NK-92 treated with Interleukin-12 subunit alpha and Interleukin-12 subunit beta, amount 100 ng/mL, for 24 hours (cell line): ENCODE measurements around the gene SPC24.

Experiments used
- DNase-seq: peaks from one replicate; lab custom pipeline; 2025; lab: John Stamatoyannopoulos, UW

SPC24 gene, protein sequence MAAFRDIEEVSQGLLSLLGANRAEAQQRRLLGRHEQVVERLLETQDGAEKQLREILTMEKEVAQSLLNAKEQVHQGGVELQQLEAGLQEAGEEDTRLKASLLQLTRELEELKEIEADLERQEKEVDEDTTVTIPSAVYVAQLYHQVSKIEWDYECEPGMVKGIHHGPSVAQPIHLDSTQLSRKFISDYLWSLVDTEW

DNA sequence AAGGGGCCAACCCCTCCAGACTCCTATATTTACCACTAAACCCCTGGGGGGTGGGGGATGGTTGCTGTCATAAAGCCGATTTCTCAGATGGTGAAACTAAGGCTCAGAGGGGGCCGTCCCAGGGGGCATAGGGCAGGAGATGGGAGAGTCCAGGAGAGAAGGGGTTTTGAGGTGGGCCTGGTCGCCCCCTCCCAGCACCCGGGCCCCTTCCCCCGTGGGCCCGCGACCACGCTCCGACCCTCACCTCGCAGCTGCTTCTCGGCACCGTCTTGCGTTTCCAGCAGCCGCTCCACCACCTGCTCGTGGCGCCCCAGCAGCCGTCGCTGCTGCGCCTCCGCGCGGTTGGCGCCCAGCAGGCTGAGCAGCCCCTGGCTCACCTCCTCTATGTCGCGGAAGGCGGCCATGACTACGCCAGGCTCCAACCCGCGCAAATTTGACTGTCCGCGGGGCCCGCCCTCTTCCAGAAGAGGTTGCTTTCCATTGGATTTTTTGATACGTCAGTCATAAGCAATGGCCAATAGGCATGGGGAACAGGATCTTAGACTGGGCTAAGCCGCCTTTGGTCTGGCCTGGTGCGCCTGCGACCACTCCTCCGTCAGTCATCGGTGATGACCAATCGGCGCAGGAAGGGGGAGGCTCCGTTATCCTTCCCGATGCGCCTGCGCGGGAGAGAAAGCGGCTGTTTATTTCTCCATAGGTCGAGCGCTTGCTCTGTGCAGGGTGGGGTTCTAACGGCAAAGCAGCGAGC lies at the start of gene SPC24:
Gene SPC24 (minus strand): TSS at position 410 of the 748 bp plus-strand sequence. CDS start 6 bp downstream, at position 404.
- peak; percentile 96 for DNase-seq

- no peak for DNase-seq
Measured at GRCh38 chr19:11204943-11205349, 49.4 kb upstream of the SPC24 start.

- no peak for DNase-seq
Measured at GRCh38 chr19:11204076-11204602, 48.6 kb upstream of the SPC24 start.

DNA sequence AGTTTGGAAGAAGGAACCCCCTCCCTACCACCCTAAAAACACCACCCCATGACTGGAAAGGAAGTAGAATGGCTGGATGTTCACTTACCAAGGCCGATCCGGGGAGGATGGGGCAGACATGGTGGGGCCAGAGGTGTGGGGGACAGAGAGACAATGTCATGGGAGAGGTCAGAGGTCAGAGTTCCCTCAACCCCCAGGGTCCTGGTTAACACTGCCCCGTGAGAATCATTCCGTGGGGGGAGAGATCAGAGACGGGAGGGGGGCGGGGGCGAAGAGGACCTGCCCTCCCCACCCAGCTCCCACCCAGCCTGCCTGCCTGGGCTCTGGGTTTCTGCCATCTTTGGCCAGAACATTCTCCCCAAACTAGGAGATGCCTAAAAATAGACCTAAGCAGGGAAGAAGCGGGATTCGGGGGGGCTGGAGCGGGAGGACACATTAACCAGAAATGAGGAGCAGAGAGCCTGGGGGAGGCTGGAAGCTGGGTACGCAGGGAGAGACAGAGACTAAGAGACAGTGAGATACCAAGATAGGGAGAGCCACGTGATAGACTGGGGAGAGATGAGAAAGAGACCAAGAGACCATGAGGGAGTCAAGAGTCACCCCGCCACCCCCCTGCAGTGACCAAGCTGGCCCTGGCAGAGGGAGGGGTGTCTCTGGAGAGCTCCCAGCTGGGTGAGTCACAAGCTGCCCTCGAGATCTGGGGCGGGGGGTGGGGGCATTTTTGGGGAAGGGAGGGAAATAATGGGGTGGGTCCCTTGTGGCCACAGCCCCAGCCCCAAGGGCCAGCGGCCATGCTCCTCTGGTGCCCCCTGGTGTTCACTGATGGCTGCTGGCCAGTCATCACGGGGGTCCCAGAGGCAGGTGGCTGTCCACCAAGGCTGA lies 47.9 kb upstream of the SPC24 start:
- DNase-seq = peak; percentile 7

DNA sequence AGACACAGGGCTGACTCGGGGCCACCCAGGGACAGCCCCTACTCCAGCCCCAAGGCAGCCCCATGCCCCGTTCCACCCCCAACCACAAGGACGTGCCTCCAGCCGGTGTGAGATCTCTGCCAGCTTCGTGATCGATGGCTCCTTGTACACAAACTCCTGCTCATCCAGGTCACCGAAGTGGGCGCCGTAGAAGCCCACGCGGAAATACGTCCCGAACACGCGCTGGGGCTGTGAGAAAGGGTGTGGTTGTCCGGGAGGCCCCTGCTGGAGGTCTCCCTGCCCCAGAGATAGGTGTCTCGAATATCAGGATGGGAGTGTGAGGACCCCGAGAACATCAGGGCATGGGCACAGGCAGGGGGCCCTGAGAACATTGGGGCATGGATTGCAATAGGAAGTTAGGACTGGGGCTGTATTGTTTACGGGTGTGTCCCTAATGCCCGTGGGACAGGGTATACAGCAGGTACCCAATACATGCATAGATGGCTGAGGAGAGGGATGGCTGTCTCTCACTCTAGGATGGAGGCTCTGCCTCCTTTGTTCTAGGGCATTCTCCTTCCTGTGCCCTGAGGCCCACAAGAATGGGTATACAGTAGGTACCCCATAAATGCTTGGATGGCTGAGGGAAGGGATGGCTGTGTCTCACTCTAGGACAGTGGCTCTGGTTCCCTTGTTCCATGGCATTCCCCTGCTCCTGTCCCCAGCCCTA lies 47.1 kb upstream of the SPC24 start:
- DNase-seq = no peak

- no peak for DNase-seq
Measured at GRCh38 chr19:11201791-11202190, 46.2 kb upstream of the SPC24 start.

GRCh38 chr19:11200931-11201330 lies 45.3 kb upstream of the SPC24 start:
- no peak for DNase-seq

DNA sequence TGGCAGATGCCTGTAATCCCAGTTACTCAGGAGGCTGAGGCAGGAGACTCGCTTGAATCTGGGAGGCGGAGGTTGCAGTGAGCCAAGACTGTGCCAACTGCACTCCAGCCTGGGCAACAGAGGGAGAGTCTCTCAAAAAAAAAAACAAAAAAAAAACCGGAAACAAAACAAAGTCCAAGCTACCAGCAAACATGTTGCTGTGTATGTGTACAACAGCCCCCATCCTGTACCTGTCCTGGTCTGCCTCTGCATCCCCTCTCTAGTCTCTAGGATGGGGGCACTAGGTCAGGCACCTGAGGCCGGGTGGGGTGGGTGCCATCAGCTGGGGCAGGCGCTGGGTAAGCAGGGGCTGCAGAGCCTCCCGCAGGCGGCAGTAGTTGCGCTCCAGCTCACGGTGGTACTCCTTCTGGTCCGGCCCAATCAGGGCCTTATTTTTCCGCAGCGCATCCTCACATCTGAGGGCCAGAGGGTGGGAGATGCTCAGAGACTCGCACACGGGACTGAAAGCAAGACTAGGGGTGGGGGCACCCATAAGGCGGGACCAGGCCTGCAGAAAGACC lies 44.5 kb upstream of the SPC24 start:
- DNase-seq = no peak

DNA sequence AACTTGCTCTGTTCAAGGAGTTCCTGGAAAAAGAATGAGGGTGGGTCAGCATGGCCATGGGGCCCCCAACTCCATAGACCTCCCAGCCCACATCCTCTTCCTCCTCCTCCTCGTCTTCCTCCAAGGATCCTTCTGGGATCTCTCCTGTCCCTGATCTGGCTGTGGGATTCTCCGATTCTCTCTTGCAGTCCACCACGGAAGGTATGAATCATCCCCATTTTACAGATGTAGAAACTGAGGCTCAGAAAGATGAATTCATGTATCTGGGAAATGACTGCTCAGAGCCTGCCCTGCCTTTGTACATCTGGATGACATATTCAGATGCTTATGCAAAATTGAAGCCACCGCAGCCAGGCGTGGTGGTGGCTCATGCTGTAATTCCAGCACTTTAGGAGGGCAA lies 43.9 kb upstream of the SPC24 start:
- no peak for DNase-seq

- DNase-seq = no peak
Measured at GRCh38 chr19:11198769-11199424, 43.3 kb upstream of the SPC24 start.

GRCh38 chr19:11198175-11198534 lies 42.6 kb upstream of the SPC24 start:
- DNase-seq = no peak

GRCh38 chr19:11197291-11198174 lies 42.0 kb upstream of the SPC24 start, which contains the start of gene KANK2:
Gene KANK2 (minus strand): TSS chr19:11197545. CDS start chr19:11194511, 3,034 bp downstream.
- no peak for DNase-seq

GRCh38 chr19:11196406-11197287 lies 41.1 kb upstream of the SPC24 start:
- no peak for DNase-seq

GRCh38 chr19:11195681-11196080 lies 40.1 kb upstream of the SPC24 start:
- no peak for DNase-seq

DNA sequence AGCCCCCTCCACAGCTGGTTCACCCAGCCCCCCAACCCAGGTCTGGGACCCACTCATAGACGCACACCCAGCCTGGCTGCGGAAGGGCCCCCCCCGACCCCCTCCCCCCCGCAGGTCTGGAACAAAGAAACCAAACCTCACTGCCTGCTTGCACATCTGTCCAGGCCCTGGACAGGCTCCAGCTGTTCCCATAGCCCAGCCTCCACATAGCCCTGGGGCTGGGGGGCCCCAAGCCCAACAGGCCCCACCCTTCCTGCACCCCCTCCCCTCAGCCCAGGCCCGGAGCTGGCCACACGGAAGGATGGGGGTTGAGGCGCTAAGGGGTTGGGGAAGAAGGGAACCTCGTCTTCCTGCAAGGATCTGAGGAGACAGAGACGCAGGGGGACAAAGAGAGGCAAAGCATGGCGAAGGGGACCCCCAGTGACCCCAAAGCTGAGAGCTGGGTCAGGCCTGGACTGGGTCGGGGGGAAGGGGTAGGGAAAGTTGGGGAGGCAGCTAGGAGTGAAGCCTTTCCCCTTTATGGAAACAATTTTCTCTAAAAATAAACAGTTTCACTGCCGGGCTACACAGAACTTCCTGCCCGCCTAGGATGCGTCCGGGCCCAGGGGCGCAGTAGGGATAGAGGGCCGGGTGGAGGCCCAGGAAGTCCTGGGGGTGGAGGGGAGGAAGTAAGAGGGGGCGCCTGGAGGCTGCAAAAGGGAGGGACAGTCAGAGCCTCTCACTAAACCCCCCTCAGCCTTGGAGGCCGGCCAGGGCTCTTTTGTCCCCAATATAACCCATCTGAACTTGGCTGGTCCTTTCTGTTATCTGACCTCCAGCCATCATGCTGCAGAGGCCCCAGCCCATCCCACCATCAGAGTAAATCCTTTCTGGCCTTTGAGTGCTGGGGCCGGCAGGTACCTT lies 39.3 kb upstream of the SPC24 start:
- DNase-seq = no peak

GRCh38 chr19:11194173-11194572 lies 38.6 kb upstream of the SPC24 start:
- DNase-seq = no peak
